HG02571 (cell line): Measurements from ENCODE around the gene TEX264.

Experiments
- ATAC-seq: cut with Tn5 transposase; IDR thresholded peaks from one replicate; pipeline ENCODE4 v1.9.1; 2021; ENCODE audit warnings: mild to moderate bottlenecking, moderate library complexity; ENCODE audit not compliant: unreplicated experiment

Gene TEX264

DNA sequence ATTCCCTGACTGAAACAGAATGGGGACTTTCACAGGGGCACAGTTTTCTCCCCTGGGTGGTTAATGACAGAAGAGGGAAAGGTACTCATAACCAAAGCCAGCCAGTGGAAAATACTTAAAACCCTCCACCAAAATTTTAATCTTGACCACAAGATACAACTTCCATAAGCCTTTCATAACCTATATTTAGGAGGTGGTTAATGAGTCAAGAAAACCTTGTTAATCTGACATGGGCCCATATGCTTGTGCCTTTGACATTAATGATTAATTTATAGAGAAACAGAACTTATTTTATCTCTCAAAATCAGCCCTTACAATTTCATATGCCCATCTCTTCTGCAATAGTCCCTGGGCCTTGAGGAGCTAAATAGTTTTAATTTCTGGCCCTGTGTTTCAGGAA lies 76.8 kb downstream of the TEX264 start:
- no peak for ATAC-seq

DNA sequence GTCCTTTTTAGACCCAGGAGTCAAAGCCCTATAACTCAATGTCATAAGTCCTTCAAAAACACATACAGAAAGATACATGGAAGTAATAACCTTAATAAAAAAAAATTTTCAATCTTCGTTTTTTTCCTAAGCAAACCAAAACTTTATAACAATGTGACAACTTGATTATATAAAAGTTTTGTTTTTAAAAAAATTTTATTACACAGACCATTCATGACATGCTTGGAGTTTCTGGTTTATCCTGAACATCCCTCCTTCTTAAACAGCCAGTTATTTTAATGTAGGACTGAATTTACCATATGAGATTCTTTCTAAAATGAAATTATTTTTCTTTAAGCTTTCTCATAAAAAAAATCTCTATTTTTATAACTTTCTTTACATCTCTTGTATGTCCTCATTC lies 77.3 kb downstream of the TEX264 start:
- ATAC-seq = no peak

GRCh38 chr3:51750878-51751277 lies 79.8 kb downstream of the TEX264 start:
- no peak for ATAC-seq

DNA sequence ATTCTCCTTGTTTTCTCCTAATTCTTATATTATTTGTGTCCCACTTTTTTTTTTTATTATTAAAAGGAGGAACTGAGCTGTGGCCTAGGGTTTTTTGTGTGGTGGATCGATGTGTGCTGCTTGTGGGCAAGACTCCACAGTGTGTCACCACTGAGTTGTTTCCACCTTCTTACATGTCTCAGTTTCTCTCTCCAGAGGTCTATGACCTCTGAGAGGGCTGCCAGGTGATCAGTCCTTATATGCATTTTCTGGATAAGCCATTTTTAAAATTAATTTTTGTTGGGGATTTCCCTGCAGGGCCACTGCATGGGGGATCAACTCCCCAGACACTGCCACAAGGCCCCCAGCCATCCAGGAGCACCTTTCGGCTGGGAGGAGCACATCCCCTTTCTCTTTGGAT lies 80.2 kb downstream of the TEX264 start:
- ATAC-seq = no peak
